Panc1 (cell line): ENCODE data around the gene MEA1. TPM values are rescaled to one million over a fixed set of nuclear protein-coding genes. Genes with fewer than 3 reads are reported as not detected.
A peak's percentile ranks its signal among the peaks of the same experiment; 100 is the strongest.

Source experiments
- ATAC-seq: fragments of 200-7000 bp; cut with Tn5 transposase; 2 replicates; pipeline ENCODE4 v1.9.1; 2020; ENCODE audit warnings: mild to moderate bottlenecking, moderate library complexity
- BruUV-seq: library from RNA; stranded (reverse); fragments of 400-500 nt; replicated peaks from 2 replicates; lab custom pipeline; 2021; lab: Mats Ljungman, UMichigan
- CTCF ChIA-PET: fragments of 300-600 bp; sonication (Branson Sonifier 250); formaldehyde crosslinking; loops from one replicate; lab custom pipeline; 2022; ENCODE audit warnings: antibody characterized with exemption; lab: Charles Lee
- POLR2A ChIA-PET: fragments of 300-600 bp; sonication (Branson Sonifier 250); formaldehyde crosslinking; loops from one replicate; lab custom pipeline; 2022; ENCODE audit warnings: antibody characterized with exemption; lab: Charles Lee
- DNase-seq: peaks from one replicate; pipeline ENCODE4 v3.0.0-alpha.2; 2010; ENCODE audit warnings: low read depth, low spot score
- H3K27ac ChIP-seq: 2 replicates; pipeline ENCODE4 v1.5.1; 2011; ENCODE audit warnings: mild to moderate bottlenecking, low read length, inconsistent platforms
- H3K27me3 ChIP-seq: fragments of 200-500 bp; sonication (Bioruptor generic); 2 replicates; pipeline ENCODE4 v1.6.0; 2014; ENCODE audit warnings: low read length, inconsistent platforms; ENCODE audit not compliant: control insufficient read depth, insufficient read depth
- H3K36me3 ChIP-seq: fragments of 200-500 bp; sonication (Bioruptor generic); 2 replicates; pipeline ENCODE4 v1.5.1; 2014; ENCODE audit warnings: inconsistent platforms, mild to moderate bottlenecking, low read length, moderate library complexity; ENCODE audit not compliant: control insufficient read depth, insufficient read depth
- H3K4me1 ChIP-seq: 2 replicates; pipeline ENCODE4 v1.5.1; 2011; ENCODE audit warnings: inconsistent platforms, mild to moderate bottlenecking, low read length, moderate library complexity; ENCODE audit not compliant: control insufficient read depth, insufficient read depth
- H3K4me3 ChIP-seq, 2 experiments: 2 replicates each; pipeline ENCODE4 v1.5.1; 2011 to 2012; ENCODE audit warnings: low read depth in 2 of 2, low read length in 2 of 2, mild to moderate bottlenecking in 2 of 2, inconsistent platforms in 1 of 2, moderate library complexity in 1 of 2
- H3K9me3 ChIP-seq: fragments of 200-500 bp; sonication (Bioruptor generic); 2 replicates; pipeline ENCODE4 v1.5.1; 2014; ENCODE audit warnings: low read depth, mild to moderate bottlenecking, inconsistent platforms, low read length, moderate library complexity; ENCODE audit not compliant: control insufficient read depth, insufficient read depth
- CTCF ChIP-seq: fragments of 450-650 bp; IDR thresholded peaks from 2 replicates; pipeline ENCODE4 v1.5.1; 2017; ENCODE audit warnings: mild to moderate bottlenecking
- POLR2AphosphoS5 ChIP-seq: IDR thresholded peaks from 2 replicates; pipeline ENCODE4 v1.6.1; 2012; ENCODE audit warnings: mild to moderate bottlenecking, low read depth, low read length, moderate library complexity
- REST ChIP-seq, 2 experiments: IDR thresholded peaks; 2 replicates each; pipeline ENCODE4 v1.6.1; 2011 to 2012; ENCODE audit warnings: low read depth in 2 of 2, control low read depth in 1 of 2, low read length in 1 of 2, mild to moderate bottlenecking in 1 of 2, moderate library complexity in 1 of 2; ENCODE audit not compliant: insufficient read depth in 1 of 2
- SIN3A ChIP-seq: IDR thresholded peaks from 2 replicates; pipeline ENCODE4 v1.6.1; 2012; ENCODE audit warnings: low read depth, mild to moderate bottlenecking, low read length, moderate library complexity, borderline replicate concordance; ENCODE audit not compliant: insufficient read depth
- TCF7L2 ChIP-seq: IDR thresholded peaks from 2 replicates; pipeline ENCODE4 v1.6.1; 2011; ENCODE audit warnings: mild to moderate bottlenecking, low read depth, low read length, inconsistent platforms
- in situ Hi-C: cut with HindIII; loops from 2 replicates; pipeline ENCODE4 v1.10.0; 2016; ENCODE audit warnings: low sequenced_read_pairs, low pct_unique_long_range_greater_than_20kb
- intact Hi-C: fragments of 100-400 bp; cut with micrococcal nuclease; formaldehyde crosslinking; loops from one replicate; pipeline ENCODE4 v1.10.0; 2022; ENCODE audit not compliant: unreplicated experiment
- total RNA-seq: library from RNA; stranded (reverse); gene quantifications from one replicate; pipeline ENCODE4 v1.2.1, GENCODE V29; 2021; ENCODE audit not compliant: unreplicated experiment

The MEA1 gene
- total RNA-seq, 1 experiment from 2014 or later, result 111 TPM

GRCh38 chr6:42971746-42972327 lies 41.9 kb downstream of the MEA1 start:
- no peak for DNase-seq
- Histone ChIP-seq H3K36me3 (no peaks in the 10 kb centered on the region), H3K27ac (no peak overlapping the region), H3K4me1 (peaks cover 7% of the 10 kb centered on the region), H3K4me3 (no peak overlapping the region), H3K9me3 (no peaks in the 10 kb centered on the region), H3K27me3 (no peaks in the 10 kb centered on the region)
- BruUV-seq, result no TSS peak
- intact Hi-C loops, result no loop called here
- POLR2A ChIA-PET, result interaction anchor here (0.7 kb wide), 1 partner anchor 481 kb away, joined by 6 read pairs; no protein-coding TSS in a partner anchor
- in situ Hi-C loops, result no loop called here
- ATAC-seq, result no peak
- CTCF ChIA-PET, result no interaction called here
- TF ChIP-seq TCF7L2 (no peak), CTCF (no peak), SIN3A (no peak), REST (IDR thresholded peaks at IDR 0.05; ENCODE audit: insufficient read depth in 1 of 2, low read depth in 2 of 2, low read length in 1 of 2) (no peak), POLR2AphosphoS5 (no peak)

- no peak overlapping the region for H3K4me3 ChIP-seq
- no peak for DNase-seq
- H3K36me3 ChIP-seq, result no peaks in the 10 kb centered on the region
- ChIA-PET POLR2A (interaction anchor here (0.8 kb wide), 1 partner anchor 9 kb away, joined by 4 read pairs; no protein-coding TSS in a partner anchor), CTCF (interaction anchor here (0.8 kb wide), 1 partner anchor 52 kb away, joined by 5 read pairs; no protein-coding TSS in a partner anchor)
- intact Hi-C loops, result no loop called here
- TF ChIP-seq SIN3A (no peak), POLR2AphosphoS5 (no peak), CTCF (no peak), TCF7L2 (no peak), REST (IDR thresholded peaks at IDR 0.05; ENCODE audit: insufficient read depth in 1 of 2, low read depth in 2 of 2, low read length in 1 of 2) (no peak)
- H3K4me1 ChIP-seq, result peaks cover 6% of the 10 kb centered on the region
- 0 out of 2 replicates have a peak overlapping the region, but pooled peaks have one; percentile 7 for H3K27ac ChIP-seq
- H3K27me3 ChIP-seq, result no peaks in the 10 kb centered on the region
- BruUV-seq, result no TSS peak
- H3K9me3 ChIP-seq, result no peaks in the 10 kb centered on the region
- ATAC-seq, result peak; percentile 45
- in situ Hi-C loops, result no loop called here
Observed at GRCh38 chr6:42970871-42971612, 42.7 kb downstream of the MEA1 start.
